Measurements from ENCODE around the gene LCN15. TPM values are rescaled to one million over a fixed set of nuclear protein-coding genes. Genes with fewer than 3 reads are reported as not detected.

Gene LCN15
- total and polyA plus RNA-seq, 2 of the 13 experiments (the other 11 are each of a cell fraction or from before 2014, with no cell fraction given), result 1.3 to 53.7 TPM

DNA sequence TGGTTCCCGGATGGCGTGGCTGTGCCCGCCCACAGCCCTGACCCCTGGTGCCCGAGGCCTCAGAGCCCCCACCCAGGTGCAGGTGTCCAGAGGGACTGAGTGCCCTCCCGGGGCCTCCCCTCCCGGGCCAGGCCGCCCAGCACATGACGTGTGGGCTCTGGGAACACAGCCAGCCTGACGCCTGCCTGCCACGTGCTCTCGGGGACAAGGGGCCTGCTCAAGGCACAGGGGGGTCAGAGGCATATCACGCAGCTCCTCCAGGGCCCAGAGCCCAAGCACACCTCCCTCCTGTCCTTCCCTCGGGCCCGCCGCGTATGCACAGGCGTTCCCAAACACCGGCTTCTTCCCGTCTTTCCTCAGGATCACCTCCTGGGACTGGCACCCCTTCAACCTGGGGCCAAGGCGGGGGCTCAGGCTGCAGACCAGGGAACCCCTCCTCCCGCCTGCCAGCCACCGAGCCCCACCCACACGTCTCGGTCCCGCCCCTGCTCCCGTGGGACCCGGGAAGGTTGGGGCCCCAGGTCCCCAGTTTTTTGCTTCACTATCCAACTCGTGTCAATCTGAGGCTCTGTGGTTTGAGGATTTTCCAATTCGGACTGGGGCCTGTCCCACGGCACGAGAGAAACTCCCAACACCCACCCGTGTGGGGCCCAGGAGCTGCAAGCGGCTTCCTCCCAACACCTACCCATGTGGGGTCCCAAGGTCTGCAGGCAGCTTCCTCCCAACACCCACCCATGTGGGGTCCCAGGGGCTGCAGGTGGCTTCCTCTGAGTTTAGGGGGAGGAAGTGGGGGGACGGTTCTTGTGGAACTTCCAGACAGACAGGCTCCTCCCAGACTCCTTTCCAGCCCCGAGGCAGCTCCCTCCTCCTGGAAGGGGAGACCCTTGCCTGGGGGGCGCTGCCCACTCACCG, 23.1 kb downstream of the LCN15 start (continued):
- TF ChIP-seq, protein P1, sequence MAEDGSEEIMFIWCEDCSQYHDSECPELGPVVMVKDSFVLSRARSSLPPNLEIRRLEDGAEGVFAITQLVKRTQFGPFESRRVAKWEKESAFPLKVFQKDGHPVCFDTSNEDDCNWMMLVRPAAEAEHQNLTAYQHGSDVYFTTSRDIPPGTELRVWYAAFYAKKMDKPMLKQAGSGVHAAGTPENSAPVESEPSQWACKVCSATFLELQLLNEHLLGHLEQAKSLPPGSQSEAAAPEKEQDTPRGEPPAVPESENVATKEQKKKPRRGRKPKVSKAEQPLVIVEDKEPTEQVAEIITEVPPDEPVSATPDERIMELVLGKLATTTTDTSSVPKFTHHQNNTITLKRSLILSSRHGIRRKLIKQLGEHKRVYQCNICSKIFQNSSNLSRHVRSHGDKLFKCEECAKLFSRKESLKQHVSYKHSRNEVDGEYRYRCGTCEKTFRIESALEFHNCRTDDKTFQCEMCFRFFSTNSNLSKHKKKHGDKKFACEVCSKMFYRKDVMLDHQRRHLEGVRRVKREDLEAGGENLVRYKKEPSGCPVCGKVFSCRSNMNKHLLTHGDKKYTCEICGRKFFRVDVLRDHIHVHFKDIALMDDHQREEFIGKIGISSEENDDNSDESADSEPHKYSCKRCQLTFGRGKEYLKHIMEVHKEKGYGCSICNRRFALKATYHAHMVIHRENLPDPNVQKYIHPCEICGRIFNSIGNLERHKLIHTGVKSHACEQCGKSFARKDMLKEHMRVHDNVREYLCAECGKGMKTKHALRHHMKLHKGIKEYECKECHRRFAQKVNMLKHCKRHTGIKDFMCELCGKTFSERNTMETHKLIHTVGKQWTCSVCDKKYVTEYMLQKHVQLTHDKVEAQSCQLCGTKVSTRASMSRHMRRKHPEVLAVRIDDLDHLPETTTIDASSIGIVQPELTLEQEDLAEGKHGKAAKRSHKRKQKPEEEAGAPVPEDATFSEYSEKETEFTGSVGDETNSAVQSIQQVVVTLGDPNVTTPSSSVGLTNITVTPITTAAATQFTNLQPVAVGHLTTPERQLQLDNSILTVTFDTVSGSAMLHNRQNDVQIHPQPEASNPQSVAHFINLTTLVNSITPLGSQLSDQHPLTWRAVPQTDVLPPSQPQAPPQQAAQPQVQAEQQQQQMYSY (CRISPR knock-in tag; IDR thresholded peaks at IDR 0.05), result no peak
- TF ChIP-seq, protein P2, sequence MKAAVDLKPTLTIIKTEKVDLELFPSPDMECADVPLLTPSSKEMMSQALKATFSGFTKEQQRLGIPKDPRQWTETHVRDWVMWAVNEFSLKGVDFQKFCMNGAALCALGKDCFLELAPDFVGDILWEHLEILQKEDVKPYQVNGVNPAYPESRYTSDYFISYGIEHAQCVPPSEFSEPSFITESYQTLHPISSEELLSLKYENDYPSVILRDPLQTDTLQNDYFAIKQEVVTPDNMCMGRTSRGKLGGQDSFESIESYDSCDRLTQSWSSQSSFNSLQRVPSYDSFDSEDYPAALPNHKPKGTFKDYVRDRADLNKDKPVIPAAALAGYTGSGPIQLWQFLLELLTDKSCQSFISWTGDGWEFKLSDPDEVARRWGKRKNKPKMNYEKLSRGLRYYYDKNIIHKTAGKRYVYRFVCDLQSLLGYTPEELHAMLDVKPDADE (CRISPR knock-in tag; IDR thresholded peaks at IDR 0.05), result no peak
- TF ChIP-seq, protein P3, sequence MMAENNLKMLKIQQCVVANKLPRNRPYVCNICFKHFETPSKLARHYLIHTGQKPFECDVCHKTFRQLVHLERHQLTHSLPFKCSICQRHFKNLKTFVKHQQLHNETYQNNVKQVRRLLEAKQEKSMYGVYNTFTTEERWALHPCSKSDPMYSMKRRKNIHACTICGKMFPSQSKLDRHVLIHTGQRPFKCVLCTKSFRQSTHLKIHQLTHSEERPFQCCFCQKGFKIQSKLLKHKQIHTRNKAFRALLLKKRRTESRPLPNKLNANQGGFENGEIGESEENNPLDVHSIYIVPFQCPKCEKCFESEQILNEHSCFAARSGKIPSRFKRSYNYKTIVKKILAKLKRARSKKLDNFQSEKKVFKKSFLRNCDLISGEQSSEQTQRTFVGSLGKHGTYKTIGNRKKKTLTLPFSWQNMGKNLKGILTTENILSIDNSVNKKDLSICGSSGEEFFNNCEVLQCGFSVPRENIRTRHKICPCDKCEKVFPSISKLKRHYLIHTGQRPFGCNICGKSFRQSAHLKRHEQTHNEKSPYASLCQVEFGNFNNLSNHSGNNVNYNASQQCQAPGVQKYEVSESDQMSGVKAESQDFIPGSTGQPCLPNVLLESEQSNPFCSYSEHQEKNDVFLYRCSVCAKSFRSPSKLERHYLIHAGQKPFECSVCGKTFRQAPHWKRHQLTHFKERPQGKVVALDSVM (CRISPR knock-in tag; IDR thresholded peaks at IDR 0.05), result no peak
- TF ChIP-seq ZNF547 (CRISPR knock-in tag; IDR thresholded peaks at IDR 0.05), result no peak
- TF ChIP-seq, protein P4, sequence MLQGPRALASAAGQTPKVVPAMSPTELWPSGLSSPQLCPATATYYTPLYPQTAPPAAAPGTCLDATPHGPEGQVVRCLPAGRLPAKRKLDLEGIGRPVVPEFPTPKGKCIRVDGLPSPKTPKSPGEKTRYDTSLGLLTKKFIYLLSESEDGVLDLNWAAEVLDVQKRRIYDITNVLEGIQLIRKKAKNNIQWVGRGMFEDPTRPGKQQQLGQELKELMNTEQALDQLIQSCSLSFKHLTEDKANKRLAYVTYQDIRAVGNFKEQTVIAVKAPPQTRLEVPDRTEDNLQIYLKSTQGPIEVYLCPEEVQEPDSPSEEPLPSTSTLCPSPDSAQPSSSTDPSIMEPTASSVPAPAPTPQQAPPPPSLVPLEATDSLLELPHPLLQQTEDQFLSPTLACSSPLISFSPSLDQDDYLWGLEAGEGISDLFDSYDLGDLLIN (CRISPR knock-in tag; IDR thresholded peaks at IDR 0.05; ENCODE audit: borderline replicate concordance), result peak; percentile 66; the same call in 1 of the 2 replicates
